NCI-H1092 (cell line): ENCODE results near the gene PRKAR1A.
A peak's percentile ranks its signal among the peaks of the same experiment; 100 is the strongest.
"Not testable (repeated sequence)": the region's sequence is repeated elsewhere in the genome, so short reads cannot be mapped to it uniquely, and the experiment has no call there.

Source experiments
- DNase-seq: peaks from one replicate; lab custom pipeline; 2025; lab: John Stamatoyannopoulos, UW

Gene PRKAR1A

DNA sequence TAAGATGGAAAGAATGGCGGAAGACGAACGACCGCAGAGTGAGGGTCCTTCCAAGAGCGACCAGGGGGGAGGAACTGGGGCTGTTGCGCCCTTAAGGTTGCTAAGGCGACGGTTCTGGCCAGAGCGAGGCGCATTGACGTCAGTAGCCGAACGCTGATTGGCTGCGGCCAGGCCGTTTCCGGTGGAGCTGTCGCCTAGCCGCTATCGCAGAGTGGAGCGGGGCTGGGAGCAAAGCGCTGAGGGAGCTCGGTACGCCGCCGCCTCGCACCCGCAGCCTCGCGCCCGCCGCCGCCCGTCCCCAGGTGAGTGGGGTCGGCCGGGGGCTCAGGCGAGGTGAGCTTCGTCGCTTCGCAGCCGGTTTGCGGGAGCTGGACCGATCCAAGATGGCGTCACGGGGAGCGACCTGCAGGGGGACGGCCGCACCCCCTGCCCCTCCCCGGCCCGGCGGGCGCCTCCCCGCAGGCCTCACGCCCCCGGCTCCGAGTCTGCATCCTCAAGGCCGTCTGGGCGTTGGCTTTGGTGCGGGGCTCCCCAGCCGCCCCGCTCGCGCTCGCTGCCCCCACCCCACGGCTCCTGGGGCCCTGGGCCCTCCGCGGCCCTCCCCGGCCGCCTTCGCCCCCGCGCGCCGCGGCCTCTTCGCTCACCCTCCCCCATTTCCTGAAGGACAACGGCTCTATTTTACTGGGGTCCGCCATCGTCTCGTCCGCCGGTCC is at the start of gene PRKAR1A:
Gene PRKAR1A (plus strand): TSS at position 184 of the 713 bp plus-strand sequence. CDS start 2,970 bp downstream, outside the sequence.
- peak; percentile 96 for DNase-seq

DNA sequence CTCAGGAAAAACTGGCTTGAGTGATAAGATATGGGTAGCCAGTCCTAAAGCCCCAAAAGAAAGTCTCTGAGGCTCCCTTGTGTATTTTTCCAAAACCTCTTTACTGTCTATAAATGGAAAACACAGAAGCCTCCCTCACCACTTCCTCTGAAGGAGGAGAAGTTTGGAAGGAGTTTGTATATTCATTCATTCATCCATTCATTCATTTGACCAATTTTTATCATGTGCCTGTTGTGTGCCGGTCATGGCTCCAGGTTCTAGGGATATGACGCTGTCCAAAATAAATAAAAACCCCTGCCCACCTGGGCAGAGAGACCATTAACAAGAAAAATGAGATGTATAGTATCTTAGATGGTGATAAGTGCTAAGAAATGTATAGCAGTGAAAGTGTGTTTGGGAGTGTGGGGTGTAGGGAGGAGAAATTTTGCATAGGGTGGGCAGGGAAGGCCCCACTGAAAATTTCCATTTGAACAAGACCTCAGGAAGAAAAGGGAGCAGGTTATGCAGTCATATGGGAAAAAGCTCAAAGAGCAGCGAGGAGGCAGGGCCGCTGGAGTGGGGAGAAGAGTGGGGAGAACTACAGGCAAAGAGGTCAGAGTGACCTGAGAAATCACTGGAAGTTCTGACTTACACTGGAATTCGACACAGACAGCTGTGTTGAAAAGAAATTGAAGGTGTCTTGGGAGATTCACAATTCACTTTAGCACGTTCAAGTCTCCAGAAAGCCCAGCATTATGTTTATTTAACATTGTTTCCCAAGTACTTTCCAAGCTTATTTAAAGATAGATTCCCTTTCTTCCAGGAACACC is 48.8 kb upstream of the PRKAR1A start:
- DNase-seq = no peak

- DNase-seq = no peak
These were observed 43.9 kb upstream of the PRKAR1A start for GRCh38 chr17:68468334-68468733.

DNA sequence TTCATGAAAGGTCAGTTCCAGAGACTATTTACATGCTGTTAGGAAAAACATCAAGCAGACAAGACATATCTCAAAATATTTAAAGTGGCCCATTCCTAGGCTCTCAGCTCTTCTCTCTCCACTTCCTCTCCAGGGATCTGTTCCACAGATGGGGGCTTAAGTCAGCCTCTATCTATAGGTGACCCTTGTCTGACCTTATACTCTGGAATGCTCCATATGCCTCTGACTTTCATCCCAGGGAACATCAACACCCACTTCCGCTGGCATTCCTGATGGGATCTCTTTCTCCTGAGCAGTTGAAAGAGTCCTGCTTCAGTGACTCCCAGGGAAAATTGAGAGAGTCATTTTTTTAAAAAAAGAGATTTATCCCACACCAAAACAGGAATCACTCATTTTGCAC is 43.4 kb upstream of the PRKAR1A start:
- no peak for DNase-seq

DNA sequence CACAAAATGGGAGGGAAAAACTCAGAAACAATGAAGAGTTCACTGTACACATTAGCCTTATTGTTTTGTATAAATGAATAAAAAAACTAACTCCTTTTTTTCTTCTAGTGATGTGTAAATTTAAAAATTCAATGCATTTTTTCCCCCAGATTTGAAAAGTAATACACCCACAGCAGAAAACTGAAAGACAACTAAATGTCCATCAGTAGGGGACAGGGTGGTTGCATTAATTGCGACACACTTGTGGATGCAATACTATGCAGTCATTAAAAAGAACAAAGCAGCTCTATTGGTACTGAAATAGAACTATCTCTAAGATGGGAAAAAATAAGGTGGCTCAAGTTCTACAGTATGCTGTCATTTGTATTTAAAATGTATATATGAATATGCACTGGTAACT is 41.3 kb upstream of the PRKAR1A start:
- DNase-seq = no peak

DNA sequence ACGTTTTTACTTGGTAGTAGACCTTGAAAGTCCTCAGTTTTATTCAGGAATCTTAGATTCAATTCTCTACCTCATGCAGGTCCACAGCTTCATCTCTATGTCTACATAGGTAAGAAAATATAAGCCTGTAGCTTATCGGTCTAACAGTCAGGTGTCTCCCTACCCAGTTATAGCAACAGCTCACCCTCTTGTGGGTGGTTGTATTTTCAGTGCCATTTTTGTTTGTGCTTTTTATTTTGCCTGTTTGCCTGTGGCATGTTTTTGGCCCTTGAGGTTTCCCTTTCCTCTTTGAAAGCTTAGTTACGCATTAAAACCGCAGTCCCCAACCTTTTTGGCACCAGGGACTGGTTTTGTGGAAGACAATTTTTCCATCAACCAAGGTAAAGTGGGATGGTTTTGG is 31.3 kb upstream of the PRKAR1A start:
- DNase-seq = no peak

GRCh38 chr17:68482576-68483041 is 29.6 kb upstream of the PRKAR1A start:
- DNase-seq = no peak

DNA sequence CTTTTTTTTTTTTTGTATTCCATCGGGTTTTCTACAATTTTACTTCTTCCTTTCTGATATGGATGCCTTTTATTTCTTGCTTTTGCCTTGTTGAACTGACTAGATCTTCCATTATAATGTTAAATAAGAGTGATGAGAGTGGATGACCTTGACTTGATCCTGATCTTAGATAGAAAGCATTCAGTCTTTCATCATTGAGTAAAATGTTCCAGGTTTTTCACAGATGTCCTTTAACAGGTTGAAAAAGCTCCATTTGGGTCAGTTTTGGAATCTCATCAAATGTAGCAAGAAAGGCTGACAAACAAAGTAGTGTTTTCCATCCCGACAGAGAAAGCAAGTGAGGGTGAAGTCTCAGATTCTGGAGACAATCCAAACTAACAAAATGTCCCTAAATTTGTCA is 27.8 kb upstream of the PRKAR1A start:
- DNase-seq = no peak

- DNase-seq = no peak
These were observed 22.3 kb upstream of the PRKAR1A start for GRCh38 chr17:68489919-68490318.

DNA sequence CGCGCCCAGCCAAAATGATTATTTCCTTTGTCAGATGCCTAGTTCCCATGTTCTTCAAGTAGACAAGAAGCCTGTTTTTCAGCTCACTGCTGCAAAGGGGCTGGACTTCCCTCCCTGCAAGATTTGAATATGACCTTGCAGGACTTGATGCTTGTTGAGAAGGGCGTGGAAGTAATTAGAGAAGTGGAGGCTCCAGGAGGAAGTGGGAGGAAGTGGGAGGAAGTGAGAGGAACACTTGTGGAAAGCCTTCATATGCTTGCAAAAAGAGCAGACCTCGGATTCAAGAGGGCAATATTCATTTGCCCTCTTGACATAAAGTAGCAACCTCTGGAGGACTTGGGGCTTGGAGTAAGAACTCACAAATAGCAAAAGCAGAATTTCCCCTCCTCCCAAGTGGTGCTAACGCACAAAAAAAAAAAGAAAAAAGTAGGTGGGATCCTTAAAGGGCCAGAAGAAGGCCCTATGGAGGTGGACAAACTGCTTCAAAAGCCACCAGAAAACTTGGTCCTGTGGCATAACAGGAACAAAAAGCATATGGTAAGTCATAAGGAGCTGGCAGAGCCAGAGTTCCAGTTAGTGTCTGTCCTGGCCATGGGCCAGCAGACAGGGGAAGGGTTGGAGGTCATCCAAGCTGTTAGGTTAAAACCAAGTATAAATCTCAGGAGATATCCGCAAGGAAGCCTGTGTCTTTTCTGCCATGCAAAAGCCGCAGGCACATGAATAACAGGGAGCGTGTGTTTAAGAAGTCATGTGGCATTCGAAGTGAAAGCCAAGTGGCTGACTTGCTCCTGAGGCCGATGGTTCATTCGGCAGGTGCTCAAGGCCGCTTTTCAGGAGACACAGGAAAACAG is 20.6 kb upstream of the PRKAR1A start:
- DNase-seq = no peak

DNA sequence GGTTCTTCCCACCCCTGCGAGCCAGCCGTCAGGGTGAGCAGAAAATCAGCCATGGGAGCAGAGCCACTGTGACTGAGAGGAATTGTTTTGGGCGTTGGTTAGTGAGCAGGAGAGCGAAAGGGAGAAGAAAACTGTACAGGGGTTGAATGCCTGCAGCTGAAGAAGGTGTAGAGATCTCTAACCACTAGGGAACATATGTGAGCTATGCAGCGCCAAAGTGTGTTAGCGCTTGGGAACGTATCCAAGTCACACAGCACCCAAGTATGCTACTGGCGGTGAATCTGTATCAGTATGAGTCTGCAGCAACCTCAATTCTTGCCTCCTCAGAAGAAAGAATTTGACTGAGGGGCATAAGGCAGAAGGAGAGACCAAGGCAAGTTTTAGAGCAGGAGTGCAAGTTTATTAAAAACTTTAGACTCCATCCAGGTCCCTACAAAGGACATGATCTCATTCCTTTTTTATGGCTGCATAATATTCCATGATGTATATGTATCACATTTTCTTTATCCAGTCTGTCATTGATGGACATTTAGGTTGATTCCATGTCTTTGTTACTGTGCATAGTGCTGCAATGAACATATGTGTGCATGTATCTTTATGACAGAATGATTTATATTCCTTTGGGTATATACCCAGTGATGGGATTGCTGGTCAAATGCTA is 19.7 kb upstream of the PRKAR1A start:
- DNase-seq = not testable (repeated sequence)

DNA sequence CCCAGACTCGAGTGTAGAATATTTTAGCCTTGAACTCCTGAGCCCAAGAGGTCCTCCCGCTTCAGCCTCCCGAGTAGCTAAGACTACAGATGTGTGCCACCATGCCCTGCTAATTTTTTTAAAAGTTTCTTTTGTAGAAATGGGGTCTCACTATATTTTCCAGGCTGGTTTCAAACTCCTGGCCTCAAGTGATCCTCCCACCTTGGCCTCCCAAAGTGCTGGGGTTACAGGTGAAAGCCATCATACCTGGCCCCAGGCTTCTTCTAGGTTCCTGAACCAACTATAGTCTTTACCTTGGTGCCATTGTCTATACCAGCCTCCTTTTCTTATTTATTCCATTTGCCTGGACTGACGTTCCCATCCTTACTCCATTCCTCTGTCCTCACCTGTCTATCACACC is 17.1 kb upstream of the PRKAR1A start:
- no peak for DNase-seq

DNA sequence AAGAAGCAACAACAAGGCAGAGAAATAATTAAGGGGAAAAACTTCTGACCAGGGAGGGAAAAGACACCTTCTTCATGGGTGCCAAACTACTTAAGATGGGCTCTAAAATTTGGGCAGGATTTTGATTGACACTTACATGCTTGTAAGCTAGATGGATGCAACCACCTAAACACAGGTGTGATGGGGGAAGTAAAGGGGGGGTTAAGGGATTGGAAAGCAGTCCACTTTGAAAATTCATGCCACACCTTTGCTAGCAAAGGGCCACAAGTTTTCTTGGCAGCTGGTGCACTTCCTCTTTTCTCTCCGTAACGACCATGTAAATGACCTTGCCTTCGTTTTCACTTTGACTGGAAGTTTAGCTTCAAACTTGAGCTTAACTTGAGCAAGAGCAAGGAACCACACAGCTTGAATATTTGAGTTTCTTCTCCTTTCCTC is 14.3 kb upstream of the PRKAR1A start:
- no peak for DNase-seq

DNA sequence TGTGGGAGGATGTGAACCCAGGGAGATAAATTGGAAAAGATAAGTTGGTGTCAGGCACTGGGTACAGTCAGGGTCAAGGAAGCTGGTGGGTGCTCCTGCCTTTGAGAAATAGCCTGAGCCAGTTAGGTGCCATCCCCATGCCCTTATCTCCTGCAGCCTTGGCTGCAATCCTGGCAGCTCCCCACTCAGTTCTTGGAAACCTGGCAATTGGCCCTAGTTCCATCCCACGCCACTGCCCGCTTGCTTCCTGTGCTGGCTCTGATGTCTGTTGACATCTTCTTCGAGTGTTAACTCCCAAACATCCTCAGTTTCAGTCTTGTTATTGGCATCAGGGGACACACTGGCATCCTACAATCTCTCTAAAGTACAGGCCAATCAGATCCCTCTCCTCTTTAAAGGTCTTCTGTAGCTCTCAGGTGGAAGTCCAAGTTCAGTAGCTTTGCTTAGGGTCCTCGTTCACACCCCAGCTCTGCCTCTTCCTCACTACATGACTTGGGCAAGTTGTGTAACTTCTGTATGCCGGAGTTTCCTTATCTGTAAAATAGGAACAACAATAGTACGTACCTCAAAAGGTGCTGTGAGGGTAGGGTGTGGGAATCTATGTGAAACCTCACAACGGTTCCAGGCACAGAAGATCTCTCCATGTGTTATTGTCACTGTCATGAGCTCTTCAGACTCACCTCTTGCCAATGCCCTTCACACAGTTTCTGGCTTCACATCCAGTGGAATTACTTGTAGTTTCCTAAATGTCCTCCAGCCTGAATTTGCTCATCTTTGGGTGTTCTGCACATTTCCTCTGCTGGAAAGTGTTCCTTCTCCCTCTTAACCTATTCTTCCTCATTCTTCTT is 13.5 kb upstream of the PRKAR1A start:
- no peak for DNase-seq

DNA sequence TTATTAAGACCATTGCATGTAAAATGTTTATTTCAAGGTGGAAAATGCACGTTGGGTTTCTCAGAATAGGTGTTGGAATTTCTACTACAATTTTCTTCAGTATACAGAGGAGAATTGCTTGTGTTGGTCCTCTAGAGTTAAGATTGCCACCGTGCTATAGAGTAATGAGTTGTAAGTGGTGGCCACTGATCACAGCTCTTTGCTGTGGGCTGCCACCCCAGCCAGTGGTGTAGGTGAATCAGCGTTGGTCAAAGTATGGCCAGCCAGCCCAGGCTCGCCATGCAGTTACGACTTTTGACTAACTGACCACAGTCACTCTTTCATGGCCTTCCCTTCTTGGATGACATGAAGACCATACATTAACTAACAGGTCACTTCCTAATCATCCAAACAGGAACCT is 12.6 kb upstream of the PRKAR1A start:
- DNase-seq = no peak

DNA sequence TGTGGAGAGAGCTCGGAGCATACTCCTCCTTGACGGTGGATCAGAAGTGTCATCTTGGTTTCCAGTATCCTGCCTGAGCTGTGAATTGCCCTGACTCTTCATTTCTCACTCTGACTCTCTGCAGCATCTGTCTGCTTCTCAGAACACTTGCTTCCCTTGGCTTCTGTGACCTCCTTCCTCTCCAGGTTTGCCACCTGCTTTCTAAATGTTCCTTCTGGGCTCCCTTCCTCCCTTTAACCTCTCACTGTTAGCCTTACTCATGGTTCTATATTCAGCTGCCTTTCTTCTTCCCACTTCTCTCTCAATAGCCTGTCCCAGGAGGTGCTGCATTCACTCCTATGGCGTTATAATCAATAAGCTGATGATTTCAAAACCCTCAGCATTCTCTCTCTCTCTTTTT is 11.2 kb upstream of the PRKAR1A start:
- DNase-seq = no peak

GRCh38 chr17:68505951-68506350 is 6.3 kb upstream of the PRKAR1A start:
- DNase-seq = no peak

DNA sequence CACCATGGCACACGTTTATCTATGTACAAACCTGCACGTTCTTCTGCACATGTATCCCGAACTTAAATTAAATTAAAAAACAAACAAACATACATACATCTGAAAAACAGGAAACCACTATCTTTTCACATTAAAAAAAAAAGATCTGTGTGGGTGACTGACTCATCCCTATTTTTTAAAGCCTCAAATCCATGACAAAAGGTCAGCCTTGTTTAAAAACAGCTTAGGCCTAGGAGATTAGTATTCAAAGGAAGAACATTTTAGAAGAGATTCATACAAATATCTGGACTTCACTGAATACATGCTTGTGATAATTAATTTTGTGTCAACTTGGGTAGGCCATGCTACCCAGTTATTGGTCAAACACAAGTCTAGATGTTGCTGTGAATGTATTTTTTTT is 4.7 kb upstream of the PRKAR1A start:
- no peak for DNase-seq

DNA sequence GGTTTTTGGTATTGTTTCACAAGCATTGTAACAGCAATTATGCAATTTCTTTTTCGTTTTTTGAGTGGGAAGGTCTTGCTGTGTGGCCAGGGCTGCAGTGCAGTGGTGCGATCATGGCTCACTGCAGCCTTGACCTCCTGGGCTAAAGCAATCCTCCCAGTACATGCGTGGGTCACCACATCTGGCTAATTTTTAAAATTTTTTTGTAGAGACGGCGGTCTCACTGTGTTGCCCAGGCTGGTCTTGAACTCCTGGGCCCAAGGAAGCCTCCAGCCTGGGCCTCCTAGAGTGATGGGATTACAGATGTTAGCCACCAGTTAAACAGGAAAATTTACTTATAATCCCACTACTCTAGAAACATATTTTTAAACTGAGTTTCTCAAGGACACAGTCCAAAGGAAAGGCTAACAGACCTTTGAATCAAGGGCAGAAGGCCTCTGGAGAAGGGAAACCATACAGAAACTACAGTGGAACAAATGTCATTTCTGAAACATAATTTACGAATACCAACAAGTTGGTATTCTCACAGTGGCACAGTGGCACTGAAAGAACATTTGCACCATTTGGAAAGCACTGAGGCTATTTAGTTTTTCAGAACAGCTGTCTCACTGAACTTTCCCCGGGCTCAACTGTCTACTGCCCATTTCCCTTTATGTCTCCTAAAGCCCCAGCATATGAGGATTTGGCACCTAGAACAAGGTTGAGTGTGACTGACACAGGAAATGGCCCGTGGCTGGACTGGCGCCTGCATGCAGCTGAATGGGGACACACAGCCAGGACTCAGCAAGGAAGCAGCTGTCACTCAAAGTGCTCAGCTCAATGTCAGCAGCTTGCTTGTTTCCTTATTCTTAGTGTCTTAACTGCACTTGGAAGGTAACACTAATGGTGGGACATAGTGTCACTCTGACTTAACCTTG is 2.8 kb upstream of the PRKAR1A start:
- DNase-seq = peak; percentile 61

DNA sequence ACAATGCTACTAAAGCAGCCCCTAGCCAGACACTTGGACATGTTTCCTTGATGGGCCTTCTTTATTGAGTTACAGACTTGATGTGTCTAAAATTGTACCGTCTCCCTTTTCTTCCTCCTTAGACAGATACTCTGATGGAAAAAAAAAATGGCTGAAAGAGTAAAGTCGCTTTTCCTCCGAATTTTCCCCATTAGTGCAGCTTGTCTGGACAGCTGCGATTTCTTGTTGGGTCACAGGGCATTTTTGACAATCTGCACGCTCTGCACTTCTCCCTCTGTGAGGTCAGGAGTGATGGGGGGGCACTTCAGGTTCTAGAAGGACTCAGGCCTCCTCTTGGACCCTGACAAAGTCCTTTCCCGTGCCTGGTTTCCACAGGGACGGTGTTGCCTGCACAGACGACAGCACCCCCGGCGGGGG is 968 bp upstream of the PRKAR1A start:
- no peak for DNase-seq
